SK-N-SH (cell line): Measurements from ENCODE around the gene OSBP2.

Experiments used
- NFIC ChIP-seq: IDR thresholded peaks from 2 replicates; pipeline ENCODE4 v1.4.0; 2012; ENCODE audit warnings: borderline replicate concordance
- SIN3A ChIP-seq: IDR thresholded peaks from 2 replicates; pipeline ENCODE4 v1.6.1; 2012; ENCODE audit warnings: low read depth, mild to moderate bottlenecking, low read length, moderate library complexity, borderline replicate concordance
- YY1 ChIP-seq: IDR thresholded peaks from 2 replicates; pipeline ENCODE4 v1.4.0; 2012; ENCODE audit warnings: low read depth, mild to moderate bottlenecking
- TF ChIP-seq, protein P1 (sequence below): fragments of 200-600 bp; sonication (generic); IDR thresholded peaks from 2 replicates; pipeline ENCODE4 v1.6.1; 2017; ENCODE audit warnings: antibody characterized with exemption, mild to moderate bottlenecking, moderate library complexity
- TF ChIP-seq, protein P2 (sequence below): IDR thresholded peaks from 2 replicates; pipeline ENCODE4 v1.4.0; 2012; ENCODE audit warnings: low read depth

DNA sequence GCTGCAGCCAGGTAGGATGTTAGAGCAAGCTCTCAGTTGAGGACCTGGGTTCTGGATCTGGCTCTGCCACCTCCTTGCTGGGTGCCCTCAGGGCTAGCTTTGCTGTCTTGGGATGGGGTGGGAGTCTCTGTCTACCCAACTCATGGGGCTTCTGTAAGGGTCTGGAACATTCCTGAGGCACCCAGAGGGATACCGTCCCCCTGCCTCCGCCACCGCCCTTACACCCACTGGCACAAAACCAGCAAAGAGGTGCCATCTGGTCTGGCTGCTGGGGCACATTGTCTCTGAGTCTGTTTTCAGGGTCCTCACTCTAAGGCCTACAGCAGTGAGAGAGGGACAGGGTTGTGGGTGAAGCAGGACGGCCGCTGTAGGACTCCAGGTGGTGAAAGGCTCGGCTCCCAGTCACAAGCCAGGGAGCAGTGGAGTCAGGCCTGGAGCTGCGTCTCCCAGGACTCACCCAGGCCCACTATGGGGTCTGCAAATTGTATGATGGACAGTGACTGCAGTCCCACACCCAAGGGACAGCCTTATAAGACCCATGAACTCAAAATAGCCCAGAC is 189.0 kb downstream of the OSBP2 start:
- TF ChIP-seq, protein P1, sequence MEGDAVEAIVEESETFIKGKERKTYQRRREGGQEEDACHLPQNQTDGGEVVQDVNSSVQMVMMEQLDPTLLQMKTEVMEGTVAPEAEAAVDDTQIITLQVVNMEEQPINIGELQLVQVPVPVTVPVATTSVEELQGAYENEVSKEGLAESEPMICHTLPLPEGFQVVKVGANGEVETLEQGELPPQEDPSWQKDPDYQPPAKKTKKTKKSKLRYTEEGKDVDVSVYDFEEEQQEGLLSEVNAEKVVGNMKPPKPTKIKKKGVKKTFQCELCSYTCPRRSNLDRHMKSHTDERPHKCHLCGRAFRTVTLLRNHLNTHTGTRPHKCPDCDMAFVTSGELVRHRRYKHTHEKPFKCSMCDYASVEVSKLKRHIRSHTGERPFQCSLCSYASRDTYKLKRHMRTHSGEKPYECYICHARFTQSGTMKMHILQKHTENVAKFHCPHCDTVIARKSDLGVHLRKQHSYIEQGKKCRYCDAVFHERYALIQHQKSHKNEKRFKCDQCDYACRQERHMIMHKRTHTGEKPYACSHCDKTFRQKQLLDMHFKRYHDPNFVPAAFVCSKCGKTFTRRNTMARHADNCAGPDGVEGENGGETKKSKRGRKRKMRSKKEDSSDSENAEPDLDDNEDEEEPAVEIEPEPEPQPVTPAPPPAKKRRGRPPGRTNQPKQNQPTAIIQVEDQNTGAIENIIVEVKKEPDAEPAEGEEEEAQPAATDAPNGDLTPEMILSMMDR, result no peak
- TF ChIP-seq, protein P2, sequence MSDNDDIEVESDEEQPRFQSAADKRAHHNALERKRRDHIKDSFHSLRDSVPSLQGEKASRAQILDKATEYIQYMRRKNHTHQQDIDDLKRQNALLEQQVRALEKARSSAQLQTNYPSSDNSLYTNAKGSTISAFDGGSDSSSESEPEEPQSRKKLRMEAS, result no peak
- TF ChIP-seq SIN3A (no peak), NFIC (no peak), YY1 (no peak)
